Measurements from ENCODE around the gene RAD51B. TPM values are rescaled to one million over a fixed set of nuclear protein-coding genes. Genes with fewer than 3 reads are reported as not detected.

The RAD51B gene
- total RNA-seq, 1 experiment from 2014 or later = 10.8 TPM

- H3K27ac ChIP-seq (ENCODE audit: low read length) = no peak overlapping the region
- intact Hi-C loops (cut with micrococcal nuclease) = no loop called here
- ATAC-seq = peak; percentile 68
- 0 out of 2 replicates have a peak, but pooled peaks cover 4% of the 10 kb centered on the region for H3K9me2 ChIP-seq (replicated peaks; ENCODE audit: low read length)
- no peak overlapping the region for H3K4me2 ChIP-seq (ENCODE audit: low read length)
- ChIA-PET CTCF (interaction anchor here (0.8 kb wide), 1 partner anchor 72 kb away, joined by 3 read pairs; no protein-coding TSS in a partner anchor), POLR2A (ENCODE audit: unreplicated experiment) (no interaction called here)
- H3K27me3 ChIP-seq (ENCODE audit: low read length) = no peaks in the 10 kb centered on the region
- BruUV-seq (replicated peaks) = no TSS peak
- H3F3A ChIP-seq (ENCODE audit: low read length, unreplicated experiment) = no peaks in the 10 kb centered on the region
- no peaks in the 10 kb centered on the region for H3K36me3 ChIP-seq (ENCODE audit: low read depth, low read length)
- no peak for TF ChIP-seq CTCF (conservative IDR thresholded peaks at IDR 0.05; ENCODE audit: low read depth, low read length)
- no peak for TF ChIP-seq EZH2phosphoT487 (IDR thresholded peaks at IDR 0.05; ENCODE audit: borderline replicate concordance, low read length)
- TF ChIP-seq EZH2 (IDR thresholded peaks at IDR 0.05; ENCODE audit: low read length, unreplicated experiment) = no peak
- H3K4me1 ChIP-seq (ENCODE audit: insufficient read depth, low read length) = no peaks in the 10 kb centered on the region
- H3K9me3 ChIP-seq (ENCODE audit: low read length) = no peaks in the 10 kb centered on the region
- no peak overlapping the region for H2AFZ ChIP-seq (ENCODE audit: low read length)
- H3K9ac ChIP-seq (ENCODE audit: low read length) = no peak overlapping the region
- no peaks in the 10 kb centered on the region for H3K79me2 ChIP-seq (ENCODE audit: low read length)
- DNase-seq = peak; percentile 16
- H4K20me1 ChIP-seq (ENCODE audit: low read length) = no peaks in the 10 kb centered on the region
- no peak overlapping the region for H3K4me3 ChIP-seq (ENCODE audit: low read length)
Observed at GRCh38 chr14:68291820-68292219, 472.2 kb downstream of the RAD51B start.

- H3K4me2 ChIP-seq (ENCODE audit: low read length) = no peak overlapping the region
- no peak overlapping the region for H3K4me3 ChIP-seq (ENCODE audit: low read length)
- no peaks in the 10 kb centered on the region for H3F3A ChIP-seq (ENCODE audit: low read length, unreplicated experiment)
- ChIA-PET CTCF (interaction anchor here (0.8 kb wide), 1 partner anchor 71 kb away, joined by 3 read pairs; no protein-coding TSS in a partner anchor), POLR2A (ENCODE audit: unreplicated experiment) (interaction anchor here (0.6 kb wide), 1 partner anchor 21 kb away, joined by 3 read pairs; no protein-coding TSS in a partner anchor)
- no peaks in the 10 kb centered on the region for H3K79me2 ChIP-seq (ENCODE audit: low read length)
- H3K27me3 ChIP-seq (ENCODE audit: low read length) = no peaks in the 10 kb centered on the region
- no peaks in the 10 kb centered on the region for H4K20me1 ChIP-seq (ENCODE audit: low read length)
- H3K9me2 ChIP-seq (replicated peaks; ENCODE audit: low read length) = 0 out of 2 replicates have a peak, but pooled peaks cover 4% of the 10 kb centered on the region
- H3K4me1 ChIP-seq (ENCODE audit: insufficient read depth, low read length) = no peaks in the 10 kb centered on the region
- H2AFZ ChIP-seq (ENCODE audit: low read length) = no peak overlapping the region
- no peaks in the 10 kb centered on the region for H3K36me3 ChIP-seq (ENCODE audit: low read depth, low read length)
- no peak overlapping the region for H3K27ac ChIP-seq (ENCODE audit: low read length)
- BruUV-seq (replicated peaks) = no TSS peak
- H3K9ac ChIP-seq (ENCODE audit: low read length) = no peak overlapping the region
- ATAC-seq = no peak
- no peaks in the 10 kb centered on the region for H3K9me3 ChIP-seq (ENCODE audit: low read length)
- intact Hi-C loops (cut with micrococcal nuclease) = no loop called here
- no peak for TF ChIP-seq EZH2phosphoT487 (IDR thresholded peaks at IDR 0.05; ENCODE audit: borderline replicate concordance, low read length)
- TF ChIP-seq CTCF (conservative IDR thresholded peaks at IDR 0.05; ENCODE audit: low read depth, low read length) = no peak
- no peak for TF ChIP-seq EZH2 (IDR thresholded peaks at IDR 0.05; ENCODE audit: low read length, unreplicated experiment)
- no peak for DNase-seq
Observed at GRCh38 chr14:68292441-68293215, 473.0 kb downstream of the RAD51B start.

- intact Hi-C loops (cut with micrococcal nuclease) = no loop called here
- DNase-seq (no peak), ATAC-seq (no peak)
- no TSS peak for BruUV-seq (replicated peaks)
- Histone ChIP-seq H4K20me1 (ENCODE audit: low read length) (no peaks in the 10 kb centered on the region), H3K9me2 (replicated peaks; ENCODE audit: low read length) (0 out of 2 replicates have a peak, but pooled peaks cover 4% of the 10 kb centered on the region), H3K36me3 (ENCODE audit: low read depth, low read length) (no peaks in the 10 kb centered on the region), H3K9ac (ENCODE audit: low read length) (no peak overlapping the region), H3K4me1 (ENCODE audit: insufficient read depth, low read length) (no peaks in the 10 kb centered on the region), H3K9me3 (ENCODE audit: low read length) (no peaks in the 10 kb centered on the region), H2AFZ (ENCODE audit: low read length) (no peak overlapping the region), H3K79me2 (ENCODE audit: low read length) (no peaks in the 10 kb centered on the region), H3K4me3 (ENCODE audit: low read length) (no peak overlapping the region), H3K27me3 (ENCODE audit: low read length) (no peaks in the 10 kb centered on the region), H3K27ac (ENCODE audit: low read length) (no peak overlapping the region), H3K4me2 (ENCODE audit: low read length) (no peak overlapping the region), H3F3A (ENCODE audit: low read length, unreplicated experiment) (no peaks in the 10 kb centered on the region)
- CTCF ChIA-PET = no interaction called here
- TF ChIP-seq EZH2phosphoT487 (IDR thresholded peaks at IDR 0.05; ENCODE audit: borderline replicate concordance, low read length) = no peak
- TF ChIP-seq EZH2 (IDR thresholded peaks at IDR 0.05; ENCODE audit: low read length, unreplicated experiment) = no peak
- no peak for TF ChIP-seq CTCF (conservative IDR thresholded peaks at IDR 0.05; ENCODE audit: low read depth, low read length)
- POLR2A ChIA-PET (ENCODE audit: unreplicated experiment) = interaction anchor here (0.6 kb wide), 1 partner anchor 20 kb away, joined by 3 read pairs; no protein-coding TSS in a partner anchor
Observed at GRCh38 chr14:68293404-68293803, 473.8 kb downstream of the RAD51B start.

Data from PC-3 (cell line).